Tibial nerve (tissue), 4 donors: ENCODE measurements around the gene CRYBB1.

ENCODE experiments used
- EP300 ChIP-seq, 2 donors: sonication (generic); formaldehyde crosslinking; IDR thresholded peaks; one replicate each; pipeline ENCODE4 v1.6.1; 2017; ENCODE audit warnings: antibody characterized with exemption in 2 of 2, mild to moderate bottlenecking in 1 of 2
- POLR2A ChIP-seq, 2 donors: fragments of 450-650 bp; IDR thresholded peaks; one replicate each; pipeline ENCODE4 v1.6.1; 2017; ENCODE audit warnings: antibody characterized with exemption in 2 of 2, mild to moderate bottlenecking in 2 of 2, moderate library complexity in 2 of 2
- TF ChIP-seq, protein P1 (sequence below), 5 experiments: fragments of 200-600 bp in 3 of 5; fragments of 450-650 bp in 2 of 5; sonication (generic) in 3 of 5; IDR thresholded peaks; one replicate each; pipeline ENCODE4 v1.5.1; 2016 to 2019; ENCODE audit warnings: antibody characterized with exemption in 5 of 5, mild to moderate bottlenecking in 3 of 5, moderate library complexity in 2 of 5

DNA sequence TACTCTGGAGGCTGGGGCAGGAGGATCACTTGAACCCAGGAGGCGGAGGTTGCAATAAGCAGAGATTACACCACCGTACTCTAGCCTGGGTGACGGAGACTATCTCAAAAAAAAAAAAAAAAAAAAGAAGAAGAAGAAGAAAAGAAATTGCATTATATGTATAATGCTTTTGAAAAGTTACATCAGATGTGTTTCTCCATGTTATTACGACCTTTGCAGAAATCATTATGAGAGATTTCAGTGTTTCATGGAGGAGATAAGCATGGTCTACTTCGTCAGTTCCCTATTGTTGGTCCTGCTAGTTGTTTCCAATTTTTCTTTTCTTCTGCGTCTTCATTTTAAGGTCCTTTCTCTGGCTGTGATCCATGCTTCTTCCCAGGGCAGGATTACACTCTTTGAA, 42.5 kb upstream of the CRYBB1 start:
- TF ChIP-seq, protein P1, sequence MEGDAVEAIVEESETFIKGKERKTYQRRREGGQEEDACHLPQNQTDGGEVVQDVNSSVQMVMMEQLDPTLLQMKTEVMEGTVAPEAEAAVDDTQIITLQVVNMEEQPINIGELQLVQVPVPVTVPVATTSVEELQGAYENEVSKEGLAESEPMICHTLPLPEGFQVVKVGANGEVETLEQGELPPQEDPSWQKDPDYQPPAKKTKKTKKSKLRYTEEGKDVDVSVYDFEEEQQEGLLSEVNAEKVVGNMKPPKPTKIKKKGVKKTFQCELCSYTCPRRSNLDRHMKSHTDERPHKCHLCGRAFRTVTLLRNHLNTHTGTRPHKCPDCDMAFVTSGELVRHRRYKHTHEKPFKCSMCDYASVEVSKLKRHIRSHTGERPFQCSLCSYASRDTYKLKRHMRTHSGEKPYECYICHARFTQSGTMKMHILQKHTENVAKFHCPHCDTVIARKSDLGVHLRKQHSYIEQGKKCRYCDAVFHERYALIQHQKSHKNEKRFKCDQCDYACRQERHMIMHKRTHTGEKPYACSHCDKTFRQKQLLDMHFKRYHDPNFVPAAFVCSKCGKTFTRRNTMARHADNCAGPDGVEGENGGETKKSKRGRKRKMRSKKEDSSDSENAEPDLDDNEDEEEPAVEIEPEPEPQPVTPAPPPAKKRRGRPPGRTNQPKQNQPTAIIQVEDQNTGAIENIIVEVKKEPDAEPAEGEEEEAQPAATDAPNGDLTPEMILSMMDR (IDR thresholded peaks at IDR 0.05) = no peak
- TF ChIP-seq POLR2A (IDR thresholded peaks at IDR 0.05) = no peak
- TF ChIP-seq EP300 (IDR thresholded peaks at IDR 0.05) = no peak
